Astrocyte (in vitro differentiated cells and primary cell): ENCODE results near the gene RALGAPA1.

ENCODE experiments used
- EZH2 ChIP-seq: IDR thresholded peaks from 2 replicates; pipeline ENCODE4 v1.6.1; 2012; ENCODE audit warnings: mild to moderate bottlenecking, low read length, inconsistent platforms; ENCODE audit not compliant: insufficient read depth
- TF ChIP-seq, protein P1 (sequence below): IDR thresholded peaks from 2 replicates; pipeline ENCODE4 v1.5.1; 2011; ENCODE audit warnings: low read depth, mild to moderate bottlenecking, inconsistent platforms, low read length, moderate library complexity; ENCODE audit not compliant: insufficient read depth

DNA sequence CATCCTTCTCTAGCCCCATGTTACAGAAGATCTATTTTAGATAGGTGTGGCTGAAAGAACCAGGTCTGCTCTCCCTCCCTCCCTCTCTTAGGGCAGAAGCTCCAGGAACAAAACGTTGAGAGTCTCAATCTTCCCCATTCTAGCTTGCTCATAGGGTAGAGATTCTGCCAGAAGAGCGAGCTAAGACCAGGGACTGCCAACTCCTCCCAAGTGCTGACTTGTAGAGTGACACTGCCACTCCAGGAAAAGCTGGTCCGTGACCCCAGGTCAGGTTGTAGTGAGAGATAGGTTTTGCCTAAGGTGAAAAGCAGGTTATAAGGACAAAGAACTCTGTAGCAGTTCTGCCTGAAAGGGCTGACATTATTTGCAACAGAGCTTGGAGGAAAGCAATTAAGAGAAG is 201.7 kb downstream of the RALGAPA1 start:
- TF ChIP-seq, protein P1, sequence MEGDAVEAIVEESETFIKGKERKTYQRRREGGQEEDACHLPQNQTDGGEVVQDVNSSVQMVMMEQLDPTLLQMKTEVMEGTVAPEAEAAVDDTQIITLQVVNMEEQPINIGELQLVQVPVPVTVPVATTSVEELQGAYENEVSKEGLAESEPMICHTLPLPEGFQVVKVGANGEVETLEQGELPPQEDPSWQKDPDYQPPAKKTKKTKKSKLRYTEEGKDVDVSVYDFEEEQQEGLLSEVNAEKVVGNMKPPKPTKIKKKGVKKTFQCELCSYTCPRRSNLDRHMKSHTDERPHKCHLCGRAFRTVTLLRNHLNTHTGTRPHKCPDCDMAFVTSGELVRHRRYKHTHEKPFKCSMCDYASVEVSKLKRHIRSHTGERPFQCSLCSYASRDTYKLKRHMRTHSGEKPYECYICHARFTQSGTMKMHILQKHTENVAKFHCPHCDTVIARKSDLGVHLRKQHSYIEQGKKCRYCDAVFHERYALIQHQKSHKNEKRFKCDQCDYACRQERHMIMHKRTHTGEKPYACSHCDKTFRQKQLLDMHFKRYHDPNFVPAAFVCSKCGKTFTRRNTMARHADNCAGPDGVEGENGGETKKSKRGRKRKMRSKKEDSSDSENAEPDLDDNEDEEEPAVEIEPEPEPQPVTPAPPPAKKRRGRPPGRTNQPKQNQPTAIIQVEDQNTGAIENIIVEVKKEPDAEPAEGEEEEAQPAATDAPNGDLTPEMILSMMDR: no peak
- TF ChIP-seq EZH2: no peak
